Ishikawa (cell line): ENCODE data around the gene TXNL1.

Experiments used
- CEBPB ChIP-seq: IDR thresholded peaks from 2 replicates; pipeline ENCODE4 v1.6.1; 2012
- CREB1 ChIP-seq: IDR thresholded peaks from 2 replicates; pipeline ENCODE4 v1.6.1; 2012; ENCODE audit warnings: low read depth
- EGR1 ChIP-seq: IDR thresholded peaks from 2 replicates; pipeline ENCODE4 v1.6.1; 2012
- EP300 ChIP-seq: IDR thresholded peaks from 2 replicates; pipeline ENCODE4 v1.6.1; 2012; ENCODE audit warnings: borderline replicate concordance
- FOXM1 ChIP-seq: IDR thresholded peaks from 2 replicates; pipeline ENCODE4 v1.6.1; 2012; ENCODE audit warnings: low read depth, borderline replicate concordance
- NFIC ChIP-seq: IDR thresholded peaks from 2 replicates; pipeline ENCODE4 v1.6.1; 2012
- RAD21 ChIP-seq: IDR thresholded peaks from 2 replicates; pipeline ENCODE4 v1.6.1; 2012; ENCODE audit warnings: low read depth
- TAF1 ChIP-seq: IDR thresholded peaks from 2 replicates; pipeline ENCODE4 v1.6.1; 2012; ENCODE audit warnings: low read depth, mild to moderate bottlenecking
- TCF12 ChIP-seq: IDR thresholded peaks from 2 replicates; pipeline ENCODE4 v1.6.1; 2012; ENCODE audit warnings: low read depth
- TEAD4 ChIP-seq: IDR thresholded peaks from 2 replicates; pipeline ENCODE4 v1.6.1; 2012
- YY1 ChIP-seq: IDR thresholded peaks from 2 replicates; pipeline ENCODE4 v1.6.1; 2012; ENCODE audit warnings: low read depth
- ZBTB7A ChIP-seq: IDR thresholded peaks from 2 replicates; pipeline ENCODE4 v1.6.1; 2012; ENCODE audit warnings: low read depth
- TF ChIP-seq, protein P1 (sequence below): IDR thresholded peaks from 2 replicates; pipeline ENCODE4 v1.6.1; 2012
- TF ChIP-seq, protein P2 (sequence below): IDR thresholded peaks from 2 replicates; pipeline ENCODE4 v1.6.1; 2012
- TF ChIP-seq, protein P3 (sequence below): IDR thresholded peaks from 2 replicates; pipeline ENCODE4 v1.6.1; 2012; ENCODE audit warnings: low read depth, mild to moderate bottlenecking

TXNL1 gene

DNA sequence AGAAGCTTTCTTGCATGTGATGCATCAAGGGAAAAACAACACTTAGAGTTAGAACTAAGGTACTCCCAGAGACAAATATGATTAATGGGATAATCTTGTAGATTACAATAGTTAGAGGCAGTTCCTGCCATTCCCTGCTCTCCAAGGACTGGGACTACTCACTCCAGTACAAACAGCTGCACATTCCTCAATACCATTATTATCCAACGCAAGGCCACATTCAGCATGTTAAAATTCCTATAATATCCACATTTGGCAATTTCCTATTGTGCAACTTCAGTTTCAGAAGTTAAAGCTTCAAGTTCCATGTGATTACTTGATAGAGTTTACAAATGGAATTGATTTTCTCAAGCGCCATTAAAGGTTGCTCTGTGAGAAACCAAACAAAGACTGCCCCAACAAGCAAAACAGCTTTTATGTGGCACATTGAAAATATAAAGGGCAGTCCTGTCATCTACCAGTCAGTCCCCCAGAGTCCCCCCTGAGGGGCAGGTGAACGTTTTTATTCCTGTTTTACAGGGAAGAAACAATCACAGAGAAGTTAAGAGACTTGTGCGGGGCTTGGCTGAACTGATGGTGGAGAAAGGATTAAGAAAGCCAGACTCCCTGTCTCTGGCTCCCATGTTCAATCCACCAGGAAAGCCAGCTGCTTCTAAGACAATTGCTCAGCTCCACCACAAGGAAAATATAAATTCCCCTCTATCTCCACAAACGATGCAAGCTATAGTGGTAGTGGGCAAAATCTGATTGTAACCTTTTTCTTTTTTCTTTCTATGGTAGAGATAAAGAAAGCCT lies 72.6 kb downstream of the TXNL1 start:
- TF ChIP-seq EP300 = no peak

DNA sequence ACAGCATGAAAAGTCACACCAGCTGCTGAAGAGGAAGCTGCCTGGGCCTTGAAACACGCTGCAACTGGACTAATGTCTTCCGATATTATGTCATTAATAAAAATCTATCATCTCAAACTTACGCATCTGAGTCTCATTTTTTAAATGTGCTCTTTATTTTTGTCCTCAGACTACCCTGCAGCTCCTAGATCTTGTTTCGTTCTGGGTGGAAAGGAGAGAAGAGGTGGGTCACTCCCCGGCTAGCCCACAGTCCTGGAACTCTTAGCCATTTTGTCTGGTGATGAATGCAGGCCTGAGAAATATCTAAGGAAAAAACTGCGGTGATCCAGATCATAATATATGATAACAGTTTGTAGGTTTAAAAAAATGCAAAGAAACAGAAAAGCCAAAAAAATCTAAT lies 73.3 kb downstream of the TXNL1 start:
- TF ChIP-seq ZBTB7A (no peak), TEAD4 (no peak), EGR1 (no peak), CEBPB (no peak), FOXM1 (no peak), NFIC (no peak), CREB1 (no peak), TAF1 (no peak), RAD21 (no peak), YY1 (no peak), EP300 (no peak), TCF12 (no peak)
- TF ChIP-seq, protein P1, sequence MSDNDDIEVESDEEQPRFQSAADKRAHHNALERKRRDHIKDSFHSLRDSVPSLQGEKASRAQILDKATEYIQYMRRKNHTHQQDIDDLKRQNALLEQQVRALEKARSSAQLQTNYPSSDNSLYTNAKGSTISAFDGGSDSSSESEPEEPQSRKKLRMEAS = no peak
- TF ChIP-seq, protein P2, sequence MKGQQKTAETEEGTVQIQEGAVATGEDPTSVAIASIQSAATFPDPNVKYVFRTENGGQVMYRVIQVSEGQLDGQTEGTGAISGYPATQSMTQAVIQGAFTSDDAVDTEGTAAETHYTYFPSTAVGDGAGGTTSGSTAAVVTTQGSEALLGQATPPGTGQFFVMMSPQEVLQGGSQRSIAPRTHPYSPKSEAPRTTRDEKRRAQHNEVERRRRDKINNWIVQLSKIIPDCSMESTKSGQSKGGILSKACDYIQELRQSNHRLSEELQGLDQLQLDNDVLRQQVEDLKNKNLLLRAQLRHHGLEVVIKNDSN = no peak
- TF ChIP-seq, protein P3, sequence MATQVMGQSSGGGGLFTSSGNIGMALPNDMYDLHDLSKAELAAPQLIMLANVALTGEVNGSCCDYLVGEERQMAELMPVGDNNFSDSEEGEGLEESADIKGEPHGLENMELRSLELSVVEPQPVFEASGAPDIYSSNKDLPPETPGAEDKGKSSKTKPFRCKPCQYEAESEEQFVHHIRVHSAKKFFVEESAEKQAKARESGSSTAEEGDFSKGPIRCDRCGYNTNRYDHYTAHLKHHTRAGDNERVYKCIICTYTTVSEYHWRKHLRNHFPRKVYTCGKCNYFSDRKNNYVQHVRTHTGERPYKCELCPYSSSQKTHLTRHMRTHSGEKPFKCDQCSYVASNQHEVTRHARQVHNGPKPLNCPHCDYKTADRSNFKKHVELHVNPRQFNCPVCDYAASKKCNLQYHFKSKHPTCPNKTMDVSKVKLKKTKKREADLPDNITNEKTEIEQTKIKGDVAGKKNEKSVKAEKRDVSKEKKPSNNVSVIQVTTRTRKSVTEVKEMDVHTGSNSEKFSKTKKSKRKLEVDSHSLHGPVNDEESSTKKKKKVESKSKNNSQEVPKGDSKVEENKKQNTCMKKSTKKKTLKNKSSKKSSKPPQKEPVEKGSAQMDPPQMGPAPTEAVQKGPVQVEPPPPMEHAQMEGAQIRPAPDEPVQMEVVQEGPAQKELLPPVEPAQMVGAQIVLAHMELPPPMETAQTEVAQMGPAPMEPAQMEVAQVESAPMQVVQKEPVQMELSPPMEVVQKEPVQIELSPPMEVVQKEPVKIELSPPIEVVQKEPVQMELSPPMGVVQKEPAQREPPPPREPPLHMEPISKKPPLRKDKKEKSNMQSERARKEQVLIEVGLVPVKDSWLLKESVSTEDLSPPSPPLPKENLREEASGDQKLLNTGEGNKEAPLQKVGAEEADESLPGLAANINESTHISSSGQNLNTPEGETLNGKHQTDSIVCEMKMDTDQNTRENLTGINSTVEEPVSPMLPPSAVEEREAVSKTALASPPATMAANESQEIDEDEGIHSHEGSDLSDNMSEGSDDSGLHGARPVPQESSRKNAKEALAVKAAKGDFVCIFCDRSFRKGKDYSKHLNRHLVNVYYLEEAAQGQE = no peak

DNA sequence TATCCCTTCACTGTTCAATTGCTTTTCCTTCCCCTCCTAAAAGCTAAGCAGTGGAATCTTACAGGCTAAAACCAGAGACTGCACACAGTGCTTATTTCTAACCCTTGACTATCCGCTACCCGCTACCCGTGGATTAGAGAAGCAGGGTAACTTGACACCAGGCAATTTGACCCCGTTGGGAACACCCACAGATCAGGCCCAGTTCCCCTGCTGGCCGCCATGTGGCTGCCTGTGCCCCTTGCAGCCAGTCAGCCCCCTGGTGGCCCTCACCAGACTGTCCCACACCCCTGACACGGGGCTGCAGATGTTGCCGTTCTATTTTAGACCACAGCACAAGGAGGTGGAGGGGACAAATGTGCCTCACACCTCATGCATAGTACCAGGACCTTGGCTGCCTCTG lies 74.8 kb downstream of the TXNL1 start:
- TF ChIP-seq FOXM1 (no peak), NFIC (no peak), CREB1 (no peak), TCF12 (no peak), TAF1 (no peak), CEBPB (no peak), EP300 (no peak), TEAD4 (no peak)
- TF ChIP-seq, protein P2 = no peak
- TF ChIP-seq, protein P3 = no peak

DNA sequence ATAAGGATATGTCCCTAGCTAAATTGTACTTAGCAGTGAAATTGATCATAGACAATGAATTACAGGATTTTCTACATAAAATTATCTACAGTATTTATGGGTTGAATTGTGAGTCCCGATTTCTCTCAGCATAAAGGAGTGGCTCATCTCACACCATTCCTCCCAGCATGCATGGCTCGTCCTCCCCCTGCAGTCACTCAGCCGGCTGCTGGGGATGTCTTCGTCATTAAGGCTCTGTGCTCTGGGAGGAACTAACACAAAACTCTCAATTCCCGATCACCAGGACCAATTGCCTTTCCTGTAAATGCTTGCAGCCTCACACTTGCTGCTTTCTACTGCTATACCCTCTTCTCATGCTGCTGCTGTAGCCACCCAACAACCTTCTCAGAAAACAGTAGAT lies 75.9 kb downstream of the TXNL1 start:
- TF ChIP-seq TCF12 (no peak), CEBPB (no peak), CREB1 (no peak), NFIC (no peak), ZBTB7A (no peak), EP300 (no peak), TAF1 (no peak), EGR1 (no peak), TEAD4 (no peak)
- TF ChIP-seq, protein P1 = no peak
- TF ChIP-seq, protein P2 = no peak

DNA sequence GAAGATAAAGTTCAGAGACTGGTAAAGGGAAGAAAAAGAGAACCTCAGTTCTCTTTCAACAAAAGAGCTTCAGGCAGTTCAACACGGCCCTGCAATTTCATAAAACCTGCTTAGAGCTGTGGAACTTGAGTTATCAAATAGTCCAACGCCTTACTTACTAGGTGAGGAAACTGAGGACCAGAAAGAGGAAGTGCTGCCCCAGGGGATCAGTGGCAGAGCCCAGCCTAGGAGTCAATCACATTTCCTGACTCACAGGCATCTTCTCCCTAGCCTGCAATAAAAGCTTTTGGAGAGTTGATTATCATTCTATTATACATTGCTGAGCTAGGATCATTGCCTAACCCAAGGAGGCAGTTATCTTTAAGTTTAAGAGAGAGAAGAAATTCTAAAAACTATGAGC lies 77.4 kb downstream of the TXNL1 start:
- TF ChIP-seq, protein P3 = no peak
- TF ChIP-seq NFIC = no peak
- no peak for TF ChIP-seq EGR1
- TF ChIP-seq TCF12 = no peak
- no peak for TF ChIP-seq TEAD4
- TF ChIP-seq EP300 = no peak
- TF ChIP-seq YY1 = no peak
- TF ChIP-seq ZBTB7A = no peak
- no peak for TF ChIP-seq FOXM1
- no peak for TF ChIP-seq RAD21
- TF ChIP-seq TAF1 = no peak
